ENCODE data around the gene ICAM4. TPM values are rescaled to one million over a fixed set of nuclear protein-coding genes. Genes with fewer than 3 reads are reported as not detected.

Gene ICAM4
- total and polyA plus RNA-seq, 2 donors = 3.1 to 3.8 TPM

- peaks cover 22 to 53% of the 10 kb centered on the region in 2 donors for H3K4me1 ChIP-seq (ENCODE audit: control insufficient read depth in 2 of 2, insufficient read depth in 2 of 2, low read length in 2 of 2)
- no peak overlapping the region for H3K27ac ChIP-seq (ENCODE audit: low read depth in 1 of 2, low read length in 1 of 2)
- no peak for DNase-seq (ENCODE audit: low read depth in 6 of 9, low spot score in 9 of 9)
- H3K27me3 ChIP-seq (ENCODE audit: control insufficient read depth in 2 of 2, insufficient read depth in 1 of 2, low read length in 1 of 2) = peaks cover 44 to 51% of the 10 kb centered on the region in 2 donors
- peaks cover 0 to 30% of the 10 kb centered on the region in 2 donors for H3K9me3 ChIP-seq (ENCODE audit: control insufficient read depth in 2 of 2, insufficient read depth in 1 of 2, low read length in 1 of 2)
- H3K4me3 ChIP-seq (ENCODE audit: low read length in 2 of 2) = no peak overlapping the region
- H3K36me3 ChIP-seq (ENCODE audit: control insufficient read depth in 2 of 2, insufficient read depth in 2 of 2, low read length in 1 of 2) = peaks cover 0 to 23% of the 10 kb centered on the region in 2 donors
- WGBS = 96% methylated on average over 4 of the region's 4 CpGs
Measured at GRCh38 chr19:10285393-10285792, 1.4 kb upstream of the ICAM4 start.

- Histone ChIP-seq H3K36me3 (ENCODE audit: control insufficient read depth in 2 of 2, insufficient read depth in 2 of 2, low read length in 1 of 2) (peaks cover 0 to 18% of the 10 kb centered on the region in 2 donors), H3K9me3 (ENCODE audit: control insufficient read depth in 2 of 2, insufficient read depth in 1 of 2, low read length in 1 of 2) (peaks cover 2 to 56% of the 10 kb centered on the region in 2 donors), H3K27ac (ENCODE audit: low read depth in 1 of 2, low read length in 1 of 2) (no peak overlapping the region), H3K4me1 (ENCODE audit: control insufficient read depth in 2 of 2, insufficient read depth in 2 of 2, low read length in 2 of 2) (peaks cover 40 to 83% of the 10 kb centered on the region in 2 donors), H3K4me3 (ENCODE audit: low read length in 2 of 2) (peak overlapping the region; percentile 3 to 33), H3K27me3 (ENCODE audit: control insufficient read depth in 2 of 2, insufficient read depth in 1 of 2, low read length in 1 of 2) (peaks cover 77 to 82% of the 10 kb centered on the region in 2 donors)
- peak in 2 of 9 donors; percentile 50 to 71 for DNase-seq (ENCODE audit: low read depth in 6 of 9, low spot score in 9 of 9)
- WGBS = 1% methylated on average over 23 of the region's 23 CpGs
Measured at GRCh38 chr19:10288662-10289166, 2.0 kb downstream of the ICAM4 start.

- no peak overlapping the region for H3K27ac ChIP-seq (ENCODE audit: low read depth in 1 of 2, low read length in 1 of 2)
- peaks cover 0 to 16% of the 10 kb centered on the region in 2 donors for H3K36me3 ChIP-seq (ENCODE audit: control insufficient read depth in 2 of 2, insufficient read depth in 2 of 2, low read length in 1 of 2)
- DNase-seq (ENCODE audit: low read depth in 6 of 9, low spot score in 9 of 9) = peak in 1 of 9 donors; percentile 61
- peaks cover 2 to 59% of the 10 kb centered on the region in 2 donors for H3K9me3 ChIP-seq (ENCODE audit: control insufficient read depth in 2 of 2, insufficient read depth in 1 of 2, low read length in 1 of 2)
- H3K4me1 ChIP-seq (ENCODE audit: control insufficient read depth in 2 of 2, insufficient read depth in 2 of 2, low read length in 2 of 2) = peaks cover 40 to 83% of the 10 kb centered on the region in 2 donors
- peaks cover 83 to 88% of the 10 kb centered on the region in 2 donors for H3K27me3 ChIP-seq (ENCODE audit: control insufficient read depth in 2 of 2, insufficient read depth in 1 of 2, low read length in 1 of 2)
- 1% methylated on average over 50 of the region's 50 CpGs for WGBS
- peak overlapping the region; percentile 3 to 33 for H3K4me3 ChIP-seq (ENCODE audit: low read length in 2 of 2)
Measured at GRCh38 chr19:10289167-10289835, 2.5 kb downstream of the ICAM4 start.

GRCh38 chr19:10289836-10290356 lies 3.1 kb downstream of the ICAM4 start, which contains the start of gene ICAM5:
TSS of gene ICAM5 (plus strand) at chr19:10289952. CDS start at chr19:10290044, 92 bp downstream.
- Histone ChIP-seq H3K27ac (ENCODE audit: low read depth in 1 of 2, low read length in 1 of 2) (no peak within 1 kb of the TSS), H3K9me3 (ENCODE audit: control insufficient read depth in 2 of 2, insufficient read depth in 1 of 2, low read length in 1 of 2) (peaks cover 2 to 61% of the 10 kb centered on the region in 2 donors), H3K36me3 (ENCODE audit: control insufficient read depth in 2 of 2, insufficient read depth in 2 of 2, low read length in 1 of 2) (peaks cover 0 to 11% of the 10 kb centered on the region in 2 donors), H3K4me1 (ENCODE audit: control insufficient read depth in 2 of 2, insufficient read depth in 2 of 2, low read length in 2 of 2) (peaks cover 40 to 81% of the 10 kb centered on the region in 2 donors), H3K4me3 (ENCODE audit: low read length in 2 of 2) (peak within 1 kb of the TSS; percentile 3 to 33), H3K27me3 (ENCODE audit: control insufficient read depth in 2 of 2, insufficient read depth in 1 of 2, low read length in 1 of 2) (peaks cover 89 to 92% of the 10 kb centered on the region in 2 donors)
- no peak for DNase-seq (ENCODE audit: low read depth in 6 of 9, low spot score in 9 of 9)
- 3% methylated on average over 45 of the region's 45 CpGs for WGBS

GRCh38 chr19:10290357-10290875 lies 3.7 kb downstream of the ICAM4 start:
- H3K27me3 ChIP-seq (ENCODE audit: control insufficient read depth in 2 of 2, insufficient read depth in 1 of 2, low read length in 1 of 2) = peaks cover 94 to 95% of the 10 kb centered on the region in 2 donors
- WGBS = 2% methylated on average over 30 of the region's 30 CpGs
- H3K27ac ChIP-seq (ENCODE audit: low read depth in 1 of 2, low read length in 1 of 2) = no peak overlapping the region
- peaks cover 2 to 66% of the 10 kb centered on the region in 2 donors for H3K9me3 ChIP-seq (ENCODE audit: control insufficient read depth in 2 of 2, insufficient read depth in 1 of 2, low read length in 1 of 2)
- peaks cover 44 to 83% of the 10 kb centered on the region in 2 donors for H3K4me1 ChIP-seq (ENCODE audit: control insufficient read depth in 2 of 2, insufficient read depth in 2 of 2, low read length in 2 of 2)
- H3K36me3 ChIP-seq (ENCODE audit: control insufficient read depth in 2 of 2, insufficient read depth in 2 of 2, low read length in 1 of 2) = peaks cover 0 to 5% of the 10 kb centered on the region in 2 donors
- no peak for DNase-seq (ENCODE audit: low read depth in 6 of 9, low spot score in 9 of 9)
- H3K4me3 ChIP-seq (ENCODE audit: low read length in 2 of 2) = no peak overlapping the region

GRCh38 chr19:10290876-10291553 lies 4.3 kb downstream of the ICAM4 start:
- H3K27me3 ChIP-seq (ENCODE audit: control insufficient read depth in 2 of 2, insufficient read depth in 1 of 2, low read length in 1 of 2) = peaks cover 98 to 100% of the 10 kb centered on the region in 2 donors
- H3K4me1 ChIP-seq (ENCODE audit: control insufficient read depth in 2 of 2, insufficient read depth in 2 of 2, low read length in 2 of 2) = peaks cover 49 to 83% of the 10 kb centered on the region in 2 donors
- H3K9me3 ChIP-seq (ENCODE audit: control insufficient read depth in 2 of 2, insufficient read depth in 1 of 2, low read length in 1 of 2) = peaks cover 2 to 70% of the 10 kb centered on the region in 2 donors
- H3K36me3 ChIP-seq (ENCODE audit: control insufficient read depth in 2 of 2, insufficient read depth in 2 of 2, low read length in 1 of 2) = no peaks in the 10 kb centered on the region
- peak in 1 of 9 donors; percentile 45 for DNase-seq (ENCODE audit: low read depth in 6 of 9, low spot score in 9 of 9)
- 1% methylated on average over 57 of the region's 57 CpGs for WGBS
- no peak overlapping the region for H3K27ac ChIP-seq (ENCODE audit: low read depth in 1 of 2, low read length in 1 of 2)
- H3K4me3 ChIP-seq (ENCODE audit: low read length in 2 of 2) = peak overlapping the region in 1 of 2 donors; percentile 26

GRCh38 chr19:10291554-10292205 lies 4.9 kb downstream of the ICAM4 start:
- H3K4me3 ChIP-seq (ENCODE audit: low read length in 2 of 2) = peak overlapping the region in 1 of 2 donors; percentile 26
- WGBS = 3% methylated on average over 49 of the region's 49 CpGs
- peaks cover 2 to 68% of the 10 kb centered on the region in 2 donors for H3K9me3 ChIP-seq (ENCODE audit: control insufficient read depth in 2 of 2, insufficient read depth in 1 of 2, low read length in 1 of 2)
- peaks cover 100% of the 10 kb centered on the region in 2 donors for H3K27me3 ChIP-seq (ENCODE audit: control insufficient read depth in 2 of 2, insufficient read depth in 1 of 2, low read length in 1 of 2)
- no peaks in the 10 kb centered on the region for H3K36me3 ChIP-seq (ENCODE audit: control insufficient read depth in 2 of 2, insufficient read depth in 2 of 2, low read length in 1 of 2)
- DNase-seq (ENCODE audit: low read depth in 6 of 9, low spot score in 9 of 9) = no peak
- H3K27ac ChIP-seq (ENCODE audit: low read depth in 1 of 2, low read length in 1 of 2) = no peak overlapping the region
- H3K4me1 ChIP-seq (ENCODE audit: control insufficient read depth in 2 of 2, insufficient read depth in 2 of 2, low read length in 2 of 2) = peaks cover 46 to 77% of the 10 kb centered on the region in 2 donors

GRCh38 chr19:10292206-10292788 lies 5.5 kb downstream of the ICAM4 start:
- DNase-seq (ENCODE audit: low read depth in 6 of 9, low spot score in 9 of 9) = peak in 2 of 9 donors; percentile 47 to 56
- no peak overlapping the region for H3K27ac ChIP-seq (ENCODE audit: low read depth in 1 of 2, low read length in 1 of 2)
- 4% methylated on average over 45 of the region's 45 CpGs for WGBS
- peaks cover 95 to 100% of the 10 kb centered on the region in 2 donors for H3K27me3 ChIP-seq (ENCODE audit: control insufficient read depth in 2 of 2, insufficient read depth in 1 of 2, low read length in 1 of 2)
- H3K4me1 ChIP-seq (ENCODE audit: control insufficient read depth in 2 of 2, insufficient read depth in 2 of 2, low read length in 2 of 2) = peaks cover 40 to 71% of the 10 kb centered on the region in 2 donors
- peaks cover 2 to 65% of the 10 kb centered on the region in 2 donors for H3K9me3 ChIP-seq (ENCODE audit: control insufficient read depth in 2 of 2, insufficient read depth in 1 of 2, low read length in 1 of 2)
- H3K36me3 ChIP-seq (ENCODE audit: control insufficient read depth in 2 of 2, insufficient read depth in 2 of 2, low read length in 1 of 2) = no peaks in the 10 kb centered on the region
- peak overlapping the region in 1 of 2 donors; percentile 25 for H3K4me3 ChIP-seq (ENCODE audit: low read length in 2 of 2)

Data from thymus (tissue), 11 donors.